ENCODE results near the gene SUGCT.

DNA sequence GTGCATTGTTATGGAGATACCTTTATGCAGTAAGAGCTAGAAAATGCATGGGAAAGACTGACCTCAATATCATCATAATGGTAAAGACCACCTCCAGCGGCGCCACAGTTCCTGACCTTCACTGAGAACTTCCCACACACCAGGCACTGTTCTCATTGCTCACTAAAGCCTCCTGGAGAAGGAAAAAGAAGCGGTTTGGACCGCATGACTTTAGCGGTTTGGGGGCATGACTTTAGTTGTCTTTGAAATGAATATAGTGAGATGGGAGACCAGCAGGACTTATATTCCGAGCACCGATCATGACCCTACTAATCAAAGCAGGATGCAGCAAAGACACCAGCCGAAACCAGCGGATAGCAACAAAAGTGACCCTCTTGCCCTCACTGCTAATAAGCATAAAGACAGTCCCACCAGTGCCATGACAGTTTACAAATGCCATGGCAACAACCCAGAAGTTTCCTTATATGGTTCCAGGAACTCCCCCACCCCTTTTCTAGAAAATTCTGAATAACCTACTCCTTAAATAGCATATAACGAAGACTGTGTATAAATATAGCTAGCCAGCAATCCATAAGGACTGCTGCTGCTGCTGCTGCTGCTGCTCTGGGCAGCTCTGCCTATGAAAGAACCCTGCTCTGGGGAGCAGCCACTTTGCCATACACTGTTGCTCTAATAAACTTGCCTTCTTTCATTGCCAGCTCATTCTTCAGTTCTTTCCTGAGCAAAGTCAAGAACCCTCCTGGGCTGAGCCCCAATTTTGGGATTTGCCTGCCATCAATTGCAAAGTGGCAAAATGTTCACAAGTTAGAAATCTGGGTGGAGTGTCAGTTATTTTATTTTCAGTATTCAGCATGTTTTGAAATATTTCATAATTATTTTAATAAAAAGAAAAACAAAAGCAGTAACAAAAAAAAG is 694.1 kb downstream of the SUGCT start:
- TF ChIP-seq CTCF (IDR thresholded peaks at IDR 0.05) (no peak), POLR2AphosphoS5 (IDR thresholded peaks at IDR 0.05) (no peak)

Measured in stomach (tissue), 4 donors.